Rectal smooth muscle tissue (tissue), 1 donor: Measurements from ENCODE around the gene PSMD9.
"Not testable (repeated sequence)": the region's sequence is repeated elsewhere in the genome, so short reads cannot be mapped to it uniquely, and the experiment has no call there.

ENCODE experiments used
- H3K27ac ChIP-seq: one replicate; pipeline ENCODE4 v1.7.0; 2013; ENCODE audit warnings: low read depth, low read length, inconsistent platforms
- H3K27me3 ChIP-seq: one replicate; pipeline ENCODE4 v1.7.0; 2013; ENCODE audit warnings: low read length; ENCODE audit not compliant: control insufficient read depth, insufficient read depth
- H3K36me3 ChIP-seq: one replicate; pipeline ENCODE4 v1.7.0; 2013; ENCODE audit warnings: low read length; ENCODE audit not compliant: control insufficient read depth, insufficient read depth
- H3K4me1 ChIP-seq: one replicate; pipeline ENCODE4 v1.7.0; 2013; ENCODE audit warnings: low read length; ENCODE audit not compliant: control insufficient read depth, insufficient read depth
- H3K4me3 ChIP-seq: one replicate; pipeline ENCODE4 v1.7.0; 2013; ENCODE audit warnings: low read length
- H3K9ac ChIP-seq: one replicate; pipeline ENCODE4 v1.7.0; 2013; ENCODE audit warnings: low read length

The PSMD9 gene

GRCh38 chr12:121883315-121883660 lies 5.3 kb upstream of the PSMD9 start:
- Histone ChIP-seq H3K4me3 (no peak overlapping the region), H3K27ac (no peak overlapping the region), H3K27me3 (no peaks in the 10 kb centered on the region), H3K36me3 (no peaks in the 10 kb centered on the region), H3K4me1 (no peaks in the 10 kb centered on the region), H3K9ac (no peak overlapping the region)

GRCh38 chr12:121885129-121885528 lies 3.5 kb upstream of the PSMD9 start:
- H3K9ac ChIP-seq, H3K27me3 ChIP-seq, H3K4me3 ChIP-seq: not testable (repeated sequence)

GRCh38 chr12:121888083-121888477 lies 510 bp upstream of the PSMD9 start:
- Histone ChIP-seq H3K27ac (peak overlapping the region; percentile 53), H3K9ac (no peak overlapping the region), H3K27me3 (no peaks in the 10 kb centered on the region), H3K36me3 (no peaks in the 10 kb centered on the region), H3K4me1 (peaks cover 9% of the 10 kb centered on the region), H3K4me3 (peak overlapping the region; percentile 96)

More at GRCh38 chr12:121885129-121885528, 3.5 kb upstream of the PSMD9 start:
- H3K36me3 ChIP-seq, H3K27ac ChIP-seq, H3K4me1 ChIP-seq: not testable (repeated sequence)

- peaks cover 9% of the 10 kb centered on the region for H3K4me1 ChIP-seq
- H3K4me3 ChIP-seq: peak overlapping the region; percentile 96
- peak overlapping the region; percentile 98 for H3K27ac ChIP-seq
- H3K9ac ChIP-seq: peak overlapping the region; percentile 99
- H3K36me3 ChIP-seq: no peaks in the 10 kb centered on the region
- no peaks in the 10 kb centered on the region for H3K27me3 ChIP-seq
Measured at GRCh38 chr12:121889274-121889624, 659 bp downstream of the PSMD9 start.

GRCh38 chr12:121889661-121890060 lies 1.1 kb downstream of the PSMD9 start:
- not testable (repeated sequence) for H3K4me1 ChIP-seq, H3K36me3 ChIP-seq, H3K27ac ChIP-seq, H3K27me3 ChIP-seq
- Histone ChIP-seq H3K4me3 (peak overlapping the region; percentile 96), H3K9ac (peak overlapping the region; percentile 99)

- peaks cover 9% of the 10 kb centered on the region for H3K4me1 ChIP-seq
- no peak overlapping the region for H3K4me3 ChIP-seq
- H3K9ac ChIP-seq: no peak overlapping the region
- H3K36me3 ChIP-seq: peaks cover 10% of the 10 kb centered on the region
- H3K27me3 ChIP-seq: no peaks in the 10 kb centered on the region
- no peak overlapping the region for H3K27ac ChIP-seq
Measured at GRCh38 chr12:121892673-121893561, 4.3 kb downstream of the PSMD9 start.

GRCh38 chr12:121893961-121894460 lies 5.4 kb downstream of the PSMD9 start:
- peaks cover 9% of the 10 kb centered on the region for H3K4me1 ChIP-seq
- H3K27ac ChIP-seq: no peak overlapping the region
- no peak overlapping the region for H3K9ac ChIP-seq

GRCh38 chr12:121894633-121895032 lies 6.0 kb downstream of the PSMD9 start:
- H3K36me3 ChIP-seq: peaks cover 17% of the 10 kb centered on the region

More at GRCh38 chr12:121893961-121894460, 5.4 kb downstream of the PSMD9 start:
- no peak overlapping the region for H3K4me3 ChIP-seq
- no peaks in the 10 kb centered on the region for H3K27me3 ChIP-seq
- peaks cover 12% of the 10 kb centered on the region for H3K36me3 ChIP-seq

GRCh38 chr12:121898287-121898686 lies 9.7 kb downstream of the PSMD9 start:
- no peak overlapping the region for H3K27ac ChIP-seq
- no peak overlapping the region for H3K9ac ChIP-seq
- no peak overlapping the region for H3K4me3 ChIP-seq
- peaks cover 33% of the 10 kb centered on the region for H3K36me3 ChIP-seq
- no peaks in the 10 kb centered on the region for H3K27me3 ChIP-seq
- no peaks in the 10 kb centered on the region for H3K4me1 ChIP-seq

More at GRCh38 chr12:121894633-121895032, 6.0 kb downstream of the PSMD9 start:
- Histone ChIP-seq H3K27me3 (no peaks in the 10 kb centered on the region), H3K4me3 (no peak overlapping the region), H3K27ac (no peak overlapping the region), H3K9ac (no peak overlapping the region), H3K4me1 (peaks cover 5% of the 10 kb centered on the region)

GRCh38 chr12:121899590-121899989 lies 11.0 kb downstream of the PSMD9 start:
- Histone ChIP-seq H3K27me3 (no peaks in the 10 kb centered on the region), H3K4me1 (no peaks in the 10 kb centered on the region), H3K4me3 (no peak overlapping the region), H3K27ac (no peak overlapping the region), H3K36me3 (peaks cover 35% of the 10 kb centered on the region), H3K9ac (no peak overlapping the region)

- no peaks in the 10 kb centered on the region for H3K27me3 ChIP-seq
- no peak overlapping the region for H3K4me3 ChIP-seq
- no peak overlapping the region for H3K27ac ChIP-seq
- no peak overlapping the region for H3K9ac ChIP-seq
- peaks cover 32% of the 10 kb centered on the region for H3K36me3 ChIP-seq
- H3K4me1 ChIP-seq: no peaks in the 10 kb centered on the region
Measured at GRCh38 chr12:121903202-121903601, 14.6 kb downstream of the PSMD9 start.

- no peak overlapping the region for H3K27ac ChIP-seq
- no peak overlapping the region for H3K9ac ChIP-seq
- no peak overlapping the region for H3K4me3 ChIP-seq
- H3K4me1 ChIP-seq: no peaks in the 10 kb centered on the region
- no peaks in the 10 kb centered on the region for H3K27me3 ChIP-seq
- peaks cover 30% of the 10 kb centered on the region for H3K36me3 ChIP-seq
Measured at GRCh38 chr12:121905746-121906145, 17.2 kb downstream of the PSMD9 start.

GRCh38 chr12:121908702-121909101 lies 20.1 kb downstream of the PSMD9 start:
- Histone ChIP-seq H3K4me1 (no peaks in the 10 kb centered on the region), H3K36me3 (peaks cover 16% of the 10 kb centered on the region), H3K27me3 (no peaks in the 10 kb centered on the region), H3K27ac (no peak overlapping the region), H3K4me3 (no peak overlapping the region), H3K9ac (no peak overlapping the region)
